H1 (cell line): ENCODE results near the gene FBXO38. TPM values are rescaled to one million over a fixed set of nuclear protein-coding genes. Genes with fewer than 3 reads are reported as not detected.

Experiments
- CTCF ChIA-PET: fragments of 300-600 bp; sonication (Branson Sonifier 250); formaldehyde crosslinking; loops from one replicate; lab custom pipeline; 2021; ENCODE audit not compliant: partially characterized antibody; lab: Charles Lee
- POLR2A ChIA-PET: fragments of 300-600 bp; sonication (Branson Sonifier 250); formaldehyde crosslinking; loops from one replicate; lab custom pipeline; 2021; ENCODE audit warnings: inconsistent platforms; ENCODE audit not compliant: partially characterized antibody; lab: Charles Lee
- DNase-seq, 2 experiments: peaks; one replicate each; pipeline versions ENCODE4 v3.0.0 to v3.0.0-alpha.2; 2010 to 2022; ENCODE audit warnings: low spot score in 2 of 2, low read depth in 1 of 2, mixed read lengths in 1 of 2
- FAIRE-seq: peaks from 2 replicates; lab custom pipeline; 2011; peaks lifted over from hg19 to GRCh38; lab: Jason Lieb, UNC
- H2AFZ ChIP-seq: 2 replicates; pipeline ENCODE4 v1.8.1; 2012; ENCODE audit warnings: low read length, inconsistent platforms
- H2AK5ac ChIP-seq: 2 replicates; pipeline ENCODE4 v1.6.1; 2013; ENCODE audit warnings: low read depth, low read length
- H2BK120ac ChIP-seq: replicated peaks from 2 replicates; pipeline ENCODE3; 2013; ENCODE audit warnings: low read depth, low read length, inconsistent platforms
- H2BK12ac ChIP-seq: 2 replicates; pipeline ENCODE4 v1.6.1; 2013; ENCODE audit warnings: low read depth, low read length
- H2BK15ac ChIP-seq: 2 replicates; pipeline ENCODE4 v1.6.1; 2013; ENCODE audit warnings: low read length
- H2BK20ac ChIP-seq: 2 replicates; pipeline ENCODE4 v1.6.1; 2013; ENCODE audit warnings: low read length
- H2BK5ac ChIP-seq: 2 replicates; pipeline ENCODE4 v1.6.1; 2013; ENCODE audit warnings: low read depth, low read length
- H3K14ac ChIP-seq: 2 replicates; pipeline ENCODE4 v1.6.1; 2013; ENCODE audit warnings: inconsistent platforms; ENCODE audit not compliant: insufficient read length
- H3K18ac ChIP-seq: 2 replicates; pipeline ENCODE4 v1.6.1; 2013; ENCODE audit warnings: low read length; ENCODE audit errors: extremely low read depth
- H3K23ac ChIP-seq: 2 replicates; pipeline ENCODE4 v1.6.1; 2013; ENCODE audit warnings: inconsistent platforms; ENCODE audit not compliant: insufficient read length
- H3K23me2 ChIP-seq: 2 replicates; pipeline ENCODE4 v1.6.1; 2013; ENCODE audit warnings: low read depth, low read length
- H3K27ac ChIP-seq: 2 replicates; pipeline ENCODE4 v1.6.1; 2011; ENCODE audit warnings: low read depth, low read length, inconsistent platforms
- H3K27me3 ChIP-seq, 4 experiments: replicated peaks in 1 of 4; 1 replicate in 1 of 4; 2 replicates in 3 of 4; pipeline versions ENCODE4 v1.6.1 to v1.8.1; 2011 to 2013; ENCODE audit warnings: low read length in 3 of 4, mild to moderate bottlenecking in 3 of 4, inconsistent platforms in 2 of 4, mixed read lengths in 2 of 4, moderate library complexity in 1 of 4; ENCODE audit not compliant: control insufficient read depth in 3 of 4, insufficient read depth in 3 of 4; ENCODE audit errors: extremely low read depth in 1 of 4
- H3K36me3 ChIP-seq, 4 experiments: 2 replicates each; pipeline versions ENCODE4 v1.6.1 to v1.8.1; 2011 to 2013; ENCODE audit warnings: mild to moderate bottlenecking in 4 of 4, low read length in 3 of 4, moderate library complexity in 2 of 4, control low read depth in 1 of 4, inconsistent platforms in 1 of 4; ENCODE audit not compliant: insufficient read depth in 4 of 4, control insufficient read depth in 2 of 4
- H3K4ac ChIP-seq: replicated peaks from 2 replicates; pipeline ENCODE3; 2013; ENCODE audit warnings: low read length, low read depth, mixed read lengths, inconsistent platforms; ENCODE audit not compliant: insufficient read length
- H3K4me1 ChIP-seq, 4 experiments: replicated peaks in 1 of 4; 1 replicate in 1 of 4; 2 replicates in 3 of 4; pipeline versions ENCODE4 v1.6.1 to v1.8.1; 2011 to 2013; ENCODE audit warnings: low read length in 3 of 4, inconsistent platforms in 2 of 4, mixed read lengths in 1 of 4; ENCODE audit not compliant: insufficient read depth in 4 of 4, control insufficient read depth in 3 of 4
- H3K4me2 ChIP-seq, 2 experiments: 2 replicates each; pipeline versions ENCODE4 v1.6.1 to v1.8.1; 2011 to 2013; ENCODE audit warnings: low read depth in 2 of 2, low read length in 2 of 2, control low read depth in 1 of 2, inconsistent platforms in 1 of 2, mild to moderate bottlenecking in 1 of 2; ENCODE audit not compliant: insufficient read depth in 1 of 2
- H3K4me3 ChIP-seq, 4 experiments: fragments of 200-600, 300-600 bp in 1 of 4; sonication (generic), shearing (Covaris generic), sonication (Bioruptor Twin) in 1 of 4; 2 replicates each; pipeline versions ENCODE4 v1.5.1 to v1.8.1; 2011 to 2016; ENCODE audit warnings: low read length in 4 of 4, low read depth in 3 of 4, control low read depth in 2 of 4, inconsistent platforms in 2 of 4, mild to moderate bottlenecking in 2 of 4, mixed read lengths in 1 of 4, moderate library complexity in 1 of 4; ENCODE audit not compliant: insufficient read depth in 2 of 4; ENCODE audit errors: extremely low read depth in 1 of 4
- H3K56ac ChIP-seq: replicated peaks from 2 replicates; pipeline ENCODE3; 2013; ENCODE audit warnings: low read depth, mild to moderate bottlenecking, mixed read lengths, low read length, inconsistent platforms; ENCODE audit not compliant: insufficient read length
- H3K79me1 ChIP-seq: 2 replicates; pipeline ENCODE4 v1.6.1; 2013; ENCODE audit warnings: low read depth, low read length, control low read depth
- H3K79me2 ChIP-seq, 2 experiments: 2 replicates each; pipeline versions ENCODE4 v1.6.1 to v1.8.1; 2012 to 2013; ENCODE audit warnings: low read length in 2 of 2, mild to moderate bottlenecking in 2 of 2, inconsistent platforms in 1 of 2; ENCODE audit not compliant: insufficient read depth in 2 of 2, control insufficient read depth in 1 of 2
- H3K9ac ChIP-seq, 4 experiments: replicated peaks in 1 of 4; 1 replicate in 1 of 4; 2 replicates in 3 of 4; pipeline versions ENCODE4 v1.6.1 to v1.8.1; 2011 to 2013; ENCODE audit warnings: low read depth in 3 of 4, low read length in 3 of 4, control low read depth in 2 of 4, mild to moderate bottlenecking in 2 of 4, moderate library complexity in 2 of 4, inconsistent platforms in 1 of 4; ENCODE audit errors: extremely low read depth in 1 of 4
- H3K9me3 ChIP-seq, 2 experiments: 2 replicates each; pipeline versions ENCODE4 v1.6.1 to v1.8.1; 2012 to 2013; ENCODE audit warnings: mild to moderate bottlenecking in 2 of 2, moderate library complexity in 2 of 2, control low read depth in 1 of 2, inconsistent platforms in 1 of 2, low read depth in 1 of 2, low read length in 1 of 2, mixed read lengths in 1 of 2; ENCODE audit not compliant: insufficient read depth in 2 of 2
- H4K20me1 ChIP-seq, 2 experiments: replicated peaks in 1 of 2; 2 replicates each; pipeline versions ENCODE3 to v1.8.1; 2011 to 2013; ENCODE audit warnings: inconsistent platforms in 2 of 2, low read length in 2 of 2, mild to moderate bottlenecking in 1 of 2; ENCODE audit not compliant: insufficient read depth in 2 of 2, control insufficient read depth in 1 of 2
- H4K5ac ChIP-seq: 2 replicates; pipeline ENCODE4 v1.6.1; 2013; ENCODE audit warnings: low read length, low read depth, mixed read lengths, inconsistent platforms; ENCODE audit not compliant: insufficient read length
- H4K8ac ChIP-seq: 2 replicates; pipeline ENCODE4 v1.8.0; 2013; ENCODE audit warnings: mild to moderate bottlenecking, moderate library complexity, low read length, inconsistent platforms; ENCODE audit not compliant: insufficient read depth; ENCODE audit errors: extremely low read depth
- H4K91ac ChIP-seq: replicated peaks from 2 replicates; pipeline ENCODE3; 2013; ENCODE audit warnings: low read length, mixed read lengths, inconsistent platforms; ENCODE audit not compliant: insufficient read length
- ATF3 ChIP-seq: IDR thresholded peaks from 2 replicates; pipeline ENCODE4 v1.6.1; 2011; ENCODE audit warnings: low read depth, mild to moderate bottlenecking, low read length; ENCODE audit not compliant: insufficient read depth
- RAD21 ChIP-seq, 2 experiments: IDR thresholded peaks in 1 of 2; conservative IDR thresholded peaks in 1 of 2; 2 replicates each; pipeline ENCODE4 v1.6.1; 2011; ENCODE audit warnings: low read depth in 2 of 2, low read length in 2 of 2, improper control_type of control experiment in 1 of 2, inconsistent platforms in 1 of 2, mild to moderate bottlenecking in 1 of 2, moderate library complexity in 1 of 2
- WGBS, 2 experiments: shearing (Covaris generic) in 1 of 2; methylation state at CpG; one replicate each; pipeline versions ENCODE4 v1.1.6 to v1.1.7; 2013 to 2015; ENCODE audit warnings: low lambda C conversion rate in 2 of 2, mixed read lengths in 2 of 2, inconsistent platforms in 1 of 2, low coverage in 1 of 2, missing lambda C conversion rate in 1 of 2; ENCODE audit not compliant: insufficient replicate concordance in 2 of 2, insufficient coverage in 1 of 2, insufficient read length in 1 of 2; ENCODE audit errors: extremely low coverage in 1 of 2, missing lambda C conversion rate in 1 of 2; 5-methylcytosine and 5-hydroxymethylcytosine counted together
- polyA plus RNA-seq, 7 experiments: library from polyadenylated mRNA; depleted of rRNA in 3 of 7; stranded (reverse) in 5 of 7; unstranded in 2 of 7; fragments of >200 nt in 5 of 7; fragments of 200-250 nt in 2 of 7; gene quantifications; 1 replicate in 5 of 7; 2 replicates in 1 of 7; 4 replicates in 1 of 7; pipeline versions ENCODE4 v1.2.1 to v1.2.3, GENCODE V29; 2011 to 2013; ENCODE audit warnings: missing spikeins in 2 of 7, mixed read lengths in 2 of 7
- total RNA-seq: library from RNA; stranded (reverse); fragmentation: NEBNext Ultra II Directional; extraction: Animal tissue kit (Norgen Biotek cat#: 25700); gene quantifications from 2 replicates; pipeline ENCODE4 v1.2.1, GENCODE V29; 2021
- TF ChIP-seq, protein P1 (sequence below): IDR thresholded peaks from 2 replicates; pipeline ENCODE4 v1.6.1; 2011; ENCODE audit warnings: low read length, improper control_type of control experiment

FBXO38 gene
- total and polyA plus RNA-seq, 2 of the 8 experiments (the other 6 are each of a cell fraction or from before 2014, with no cell fraction given), result 9.1 to 34.3 TPM

- Histone ChIP-seq H4K91ac (no peak overlapping the region), H4K5ac (no peak overlapping the region), H2AK5ac (no peak overlapping the region), H3K79me2 (no peaks in the 10 kb centered on the region), H4K8ac (no peak overlapping the region), H3K4me2 (no peak overlapping the region), H3K18ac (no peak overlapping the region), H2BK120ac (no peak overlapping the region), H3K23ac (no peak overlapping the region), H2BK15ac (no peak overlapping the region), H3K56ac (no peak overlapping the region), H3K79me1 (no peaks in the 10 kb centered on the region), H3K36me3 (no peaks in the 10 kb centered on the region), H3K4me3 (no peak overlapping the region), H2BK12ac (no peak overlapping the region), H3K14ac (no peak overlapping the region), H3K4me1 (no peaks in the 10 kb centered on the region), H2AFZ (no peak overlapping the region), H3K9me3 (no peaks in the 10 kb centered on the region), H3K23me2 (no peaks in the 10 kb centered on the region; the same call in 1 of the 2 replicates), H3K27me3 (no peaks in the 10 kb centered on the region), H3K9ac (no peak overlapping the region), H2BK20ac (no peak overlapping the region), H3K27ac (no peak overlapping the region), H4K20me1 (no peaks in the 10 kb centered on the region), H3K4ac (no peak overlapping the region), H2BK5ac (no peak overlapping the region)
- WGBS, 2 experiments, result 92% methylated on average over 2 of the region's 2 CpGs; no CpG with 5 or more reads in 1 of the 2 experiments
- ChIA-PET POLR2A (no interaction called here), CTCF (no interaction called here)
- FAIRE-seq (no peak), DNase-seq (no peak)
- TF ChIP-seq, protein P1, sequence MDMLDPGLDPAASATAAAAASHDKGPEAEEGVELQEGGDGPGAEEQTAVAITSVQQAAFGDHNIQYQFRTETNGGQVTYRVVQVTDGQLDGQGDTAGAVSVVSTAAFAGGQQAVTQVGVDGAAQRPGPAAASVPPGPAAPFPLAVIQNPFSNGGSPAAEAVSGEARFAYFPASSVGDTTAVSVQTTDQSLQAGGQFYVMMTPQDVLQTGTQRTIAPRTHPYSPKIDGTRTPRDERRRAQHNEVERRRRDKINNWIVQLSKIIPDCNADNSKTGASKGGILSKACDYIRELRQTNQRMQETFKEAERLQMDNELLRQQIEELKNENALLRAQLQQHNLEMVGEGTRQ, result no peak
- TF ChIP-seq RAD21 (IDR thresholded peaks at IDR 0.05 in 1 of 2, conservative IDR thresholded peaks at IDR 0.05 in 1 of 2; ENCODE audit: low read depth in 2 of 2, low read length in 2 of 2), result peak in 1 of 2 experiments; percentile 15; a peak in 2 of 4 replicates
- TF ChIP-seq ATF3, result no peak
Observed at GRCh38 chr5:148353634-148354033, 30.1 kb upstream of the FBXO38 start.
